Measurements from ENCODE around the gene MTX1.
A peak's percentile ranks its signal among the peaks of the same experiment; 100 is the strongest.
"Not testable (repeated sequence)": the region's sequence is repeated elsewhere in the genome, so short reads cannot be mapped to it uniquely, and the experiment has no call there.

The MTX1 gene, protein sequence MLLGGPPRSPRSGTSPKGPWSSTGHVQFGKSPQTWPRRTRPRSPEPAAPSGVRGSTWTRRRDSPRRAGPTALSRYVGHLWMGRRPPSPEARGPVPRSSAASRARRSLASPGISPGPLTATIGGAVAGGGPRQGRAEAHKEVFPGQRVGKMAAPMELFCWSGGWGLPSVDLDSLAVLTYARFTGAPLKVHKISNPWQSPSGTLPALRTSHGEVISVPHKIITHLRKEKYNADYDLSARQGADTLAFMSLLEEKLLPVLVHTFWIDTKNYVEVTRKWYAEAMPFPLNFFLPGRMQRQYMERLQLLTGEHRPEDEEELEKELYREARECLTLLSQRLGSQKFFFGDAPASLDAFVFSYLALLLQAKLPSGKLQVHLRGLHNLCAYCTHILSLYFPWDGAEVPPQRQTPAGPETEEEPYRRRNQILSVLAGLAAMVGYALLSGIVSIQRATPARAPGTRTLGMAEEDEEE

DNA sequence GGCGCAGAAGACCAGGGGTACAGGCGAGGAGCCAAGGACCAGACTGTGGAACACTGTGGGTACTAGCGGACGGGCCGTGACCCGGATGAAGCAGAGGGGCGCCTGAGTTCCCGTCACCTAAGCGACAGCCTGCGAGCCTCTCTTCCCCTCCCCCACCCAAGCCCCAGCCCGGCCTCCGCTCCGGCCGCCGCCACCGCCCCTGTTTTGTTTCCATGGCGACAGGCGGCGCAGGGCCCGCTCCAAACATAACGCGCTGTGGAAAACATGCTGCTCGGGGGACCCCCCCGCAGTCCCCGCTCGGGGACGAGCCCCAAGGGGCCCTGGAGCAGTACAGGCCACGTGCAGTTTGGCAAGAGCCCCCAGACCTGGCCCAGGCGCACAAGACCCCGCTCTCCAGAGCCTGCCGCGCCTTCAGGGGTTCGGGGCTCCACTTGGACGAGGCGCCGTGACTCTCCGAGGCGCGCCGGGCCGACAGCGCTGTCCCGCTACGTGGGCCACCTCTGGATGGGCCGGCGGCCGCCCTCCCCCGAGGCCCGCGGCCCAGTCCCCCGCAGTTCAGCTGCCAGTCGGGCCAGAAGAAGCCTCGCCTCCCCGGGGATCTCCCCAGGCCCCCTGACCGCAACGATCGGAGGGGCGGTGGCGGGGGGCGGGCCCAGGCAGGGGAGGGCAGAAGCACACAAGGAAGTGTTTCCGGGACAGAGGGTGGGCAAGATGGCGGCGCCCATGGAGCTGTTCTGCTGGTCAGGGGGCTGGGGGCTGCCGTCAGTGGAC lies at the start of gene MTX1:
MTX1 (plus strand) TSS at position 155 of the 771 bp plus-strand sequence; CDS start at position 265, 110 bp downstream.
- DNase-seq (ENCODE audit: low read depth) = peak; percentile 85

DNA sequence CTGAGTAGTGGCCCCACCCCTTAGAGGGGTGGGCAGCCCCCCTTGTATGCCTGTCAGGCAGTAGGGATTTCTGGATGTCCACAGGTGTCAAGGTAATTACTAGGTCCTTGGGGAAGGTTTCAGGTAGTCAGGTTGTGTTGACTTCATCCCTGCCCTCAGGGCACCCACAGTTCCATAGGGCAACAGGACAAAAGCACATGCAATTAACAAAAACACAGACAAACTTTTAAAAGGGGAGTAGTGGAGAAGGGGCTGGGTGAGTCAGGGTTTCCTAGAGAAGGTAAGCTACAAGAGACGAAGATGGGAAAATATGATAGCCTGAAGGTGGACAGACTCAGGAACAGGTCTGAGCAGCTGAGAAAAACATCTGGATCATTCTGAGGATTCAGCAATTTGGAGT lies 49.5 kb upstream of the MTX1 start:
- no peak for DNase-seq (ENCODE audit: low read depth)

DNA sequence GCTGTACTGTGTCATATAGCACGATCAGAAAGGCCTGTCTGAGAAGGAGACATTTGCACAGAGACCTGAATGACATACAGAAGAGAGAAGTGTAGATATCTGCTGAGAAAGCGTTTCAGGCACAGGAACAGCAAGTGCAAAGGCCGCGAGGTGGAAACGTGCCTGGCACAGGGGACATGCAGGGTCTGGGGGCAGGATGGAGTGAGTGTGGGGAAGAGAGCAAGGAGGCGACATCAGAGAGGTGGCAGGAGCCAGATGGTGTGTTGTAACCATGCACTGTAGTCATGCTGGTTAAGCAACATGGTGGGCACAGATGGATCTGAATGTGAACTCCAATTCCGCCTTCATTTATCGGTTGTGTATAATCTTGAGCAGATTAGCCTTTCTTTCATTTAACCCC lies 48.4 kb upstream of the MTX1 start:
- DNase-seq (ENCODE audit: low read depth) = no peak

DNA sequence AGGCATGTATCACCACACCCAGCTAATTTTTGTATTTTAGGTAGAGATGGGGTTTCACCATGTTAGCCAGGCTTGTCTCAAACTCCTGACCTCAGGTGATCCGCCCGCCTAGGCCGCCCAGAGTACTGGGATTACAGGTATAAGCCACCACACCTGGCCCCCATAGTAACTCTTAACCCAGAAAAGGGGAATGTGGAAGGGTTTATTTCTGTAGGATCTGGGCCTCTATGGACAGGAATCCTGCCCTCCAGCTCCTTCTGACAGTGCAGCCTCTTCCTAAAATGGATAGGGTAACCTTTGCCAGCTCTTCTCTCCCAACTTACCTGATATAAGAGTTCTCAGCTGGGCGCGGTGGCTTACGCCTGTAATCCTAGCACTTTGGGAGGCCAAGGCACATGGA lies 45.9 kb upstream of the MTX1 start:
- not testable (repeated sequence) for DNase-seq (ENCODE audit: low read depth)

DNA sequence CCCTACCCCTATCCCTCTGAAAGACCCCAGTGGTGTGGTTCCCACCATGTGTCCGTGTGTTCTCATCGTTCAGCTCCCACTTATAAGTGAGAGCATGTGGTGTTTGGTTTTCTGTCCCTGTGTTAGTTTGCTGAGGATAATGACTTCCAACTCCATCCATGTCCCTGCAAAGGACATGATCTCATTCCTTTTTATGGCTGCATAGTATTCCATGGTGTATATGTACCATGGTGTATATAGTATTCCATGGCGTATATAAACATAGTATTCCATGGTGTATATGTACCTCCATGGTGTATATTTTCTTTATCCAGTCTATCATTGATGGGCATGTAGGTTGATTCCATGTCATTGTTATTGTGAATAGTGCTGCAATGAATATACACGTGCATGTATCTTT lies 44.7 kb upstream of the MTX1 start:
- DNase-seq (ENCODE audit: low read depth) = not testable (repeated sequence)

DNA sequence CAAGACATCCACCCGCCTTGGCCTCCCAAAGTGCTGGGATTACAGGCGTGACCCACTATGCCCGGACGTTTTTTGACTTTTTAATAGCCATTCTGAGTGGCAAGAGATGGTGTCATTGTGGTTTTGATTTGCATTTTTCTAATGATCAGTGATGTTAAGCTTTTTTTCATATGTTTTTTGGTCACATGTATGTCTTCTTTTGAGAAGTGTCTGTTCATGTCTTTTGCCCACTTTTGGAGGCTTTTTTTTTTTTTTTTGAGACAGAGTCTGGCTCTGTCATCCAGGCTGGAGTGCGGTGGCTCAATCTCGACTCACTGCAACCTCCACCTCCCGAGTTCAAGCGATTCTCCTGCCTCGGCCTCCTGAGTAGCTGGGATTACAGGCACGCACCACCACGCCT lies 43.9 kb upstream of the MTX1 start:
- DNase-seq (ENCODE audit: low read depth) = not testable (repeated sequence)

DNA sequence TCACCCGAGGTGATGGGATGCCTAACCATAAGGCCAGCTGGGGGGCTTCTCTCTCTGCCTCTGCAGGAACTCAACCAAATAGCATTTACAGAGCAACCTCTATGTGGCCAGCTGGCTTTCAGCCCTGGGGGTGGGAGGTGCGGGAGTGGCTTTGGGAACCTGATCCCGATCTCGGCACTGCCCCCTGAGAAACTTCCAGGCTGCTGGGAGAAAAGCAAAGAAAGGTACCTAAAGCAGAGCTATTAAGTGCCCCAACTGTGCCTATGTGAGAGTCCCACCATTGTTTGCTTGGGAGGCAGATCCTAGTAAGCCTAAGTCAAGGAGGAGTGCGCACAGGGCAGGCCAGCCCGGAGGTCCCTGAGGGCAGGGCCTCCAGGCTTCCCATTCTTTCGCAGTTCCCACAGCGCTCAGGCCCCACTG lies 42.4 kb upstream of the MTX1 start:
- DNase-seq (ENCODE audit: low read depth) = no peak

DNA sequence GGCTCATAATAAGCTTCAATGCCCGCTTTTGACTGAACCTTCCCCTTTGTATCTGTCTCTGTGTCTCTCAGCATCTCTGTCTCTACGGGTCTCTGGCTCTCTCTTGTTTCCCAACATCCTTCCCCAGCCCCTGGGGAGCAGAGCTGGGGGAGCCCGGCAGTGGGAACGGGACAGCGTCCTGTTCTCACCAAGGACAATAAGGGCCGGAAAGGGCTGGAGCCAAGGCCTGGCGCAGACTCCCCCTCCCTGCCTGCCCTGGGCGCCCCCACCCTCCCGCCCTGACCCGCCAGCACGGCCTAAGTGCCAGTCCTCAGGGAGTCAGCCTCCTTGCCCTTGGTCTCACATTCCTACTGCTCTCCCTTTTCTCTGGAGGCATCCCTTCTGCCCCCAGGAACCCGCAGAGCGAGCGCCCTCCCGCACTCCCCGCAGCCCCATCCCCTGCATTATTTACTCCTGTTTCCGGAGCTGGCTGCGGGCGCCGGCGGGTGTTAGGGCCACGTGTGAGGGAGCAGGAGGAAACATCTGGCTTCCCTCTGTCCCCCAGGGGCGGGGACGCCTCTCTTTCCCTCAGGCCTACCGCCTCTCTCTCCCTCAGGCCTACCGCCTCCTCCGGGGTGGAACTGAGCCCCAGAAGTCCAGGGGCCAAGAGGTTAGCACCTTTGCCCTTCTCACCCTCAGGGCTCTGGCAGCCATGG lies 41.9 kb upstream of the MTX1 start:
- no peak for DNase-seq (ENCODE audit: low read depth)

DNA sequence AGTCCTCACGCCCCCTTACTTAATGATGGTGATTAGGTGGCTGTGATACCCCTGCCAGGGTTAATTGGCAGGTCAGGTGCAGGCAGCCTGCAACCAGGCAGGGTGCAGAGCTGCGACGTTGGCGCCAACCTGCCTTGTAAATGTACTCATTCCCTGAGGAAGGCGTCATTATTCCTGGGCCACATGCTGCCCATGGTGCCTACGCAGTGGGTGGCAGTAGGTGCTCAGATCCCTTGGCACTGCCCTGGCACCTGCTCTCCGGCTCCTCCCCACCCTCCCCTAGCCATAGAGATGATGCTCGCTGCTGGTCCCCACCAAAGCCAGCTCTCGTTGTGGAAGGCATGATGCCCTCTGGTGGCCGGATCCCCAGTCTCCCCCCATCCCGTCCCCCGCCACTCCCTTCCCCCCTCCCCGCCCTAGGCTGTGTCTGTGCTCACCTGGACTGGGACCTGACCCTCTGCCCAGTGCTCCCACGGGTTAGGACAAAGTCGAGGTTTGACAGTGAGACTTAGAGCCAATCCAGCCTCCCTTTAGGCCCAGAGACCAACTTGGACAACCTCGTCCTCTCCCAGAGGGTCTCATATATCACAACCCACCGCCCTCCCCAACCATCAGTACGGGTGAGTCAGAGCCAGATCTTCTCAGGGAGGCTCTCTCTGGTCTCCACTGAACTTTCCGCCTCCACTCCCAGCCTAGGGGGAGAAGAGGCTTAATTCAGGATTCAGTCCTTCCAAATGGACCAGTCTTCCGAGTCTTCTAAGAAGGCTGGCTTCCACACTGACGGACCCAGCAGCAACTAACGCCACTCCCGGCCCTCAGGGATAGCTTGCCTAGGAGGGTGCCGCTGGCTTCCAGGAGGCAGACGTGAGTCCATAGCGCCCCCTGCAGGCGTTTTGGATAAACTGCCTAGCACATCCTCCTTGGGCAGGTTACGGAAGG lies 41.1 kb upstream of the MTX1 start:
- peak; percentile 82 for DNase-seq (ENCODE audit: low read depth)

DNA sequence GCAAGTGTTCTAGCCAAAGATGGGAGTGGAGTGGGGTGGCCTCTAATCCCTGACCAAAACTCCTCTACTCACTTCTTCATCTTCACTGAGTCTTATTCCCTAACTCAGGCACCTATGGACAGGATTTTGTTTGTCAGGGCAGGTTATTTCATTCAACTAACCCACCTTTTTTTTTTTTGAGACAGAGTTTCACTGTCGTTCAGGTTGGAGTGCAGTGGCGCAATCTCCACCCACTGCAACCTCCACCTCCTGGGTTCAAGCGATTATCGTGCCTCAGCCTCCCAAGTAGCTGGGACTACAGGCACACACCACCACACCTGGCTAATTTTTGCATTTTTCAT lies 40.4 kb upstream of the MTX1 start:
- DNase-seq (ENCODE audit: low read depth) = not testable (repeated sequence)

DNA sequence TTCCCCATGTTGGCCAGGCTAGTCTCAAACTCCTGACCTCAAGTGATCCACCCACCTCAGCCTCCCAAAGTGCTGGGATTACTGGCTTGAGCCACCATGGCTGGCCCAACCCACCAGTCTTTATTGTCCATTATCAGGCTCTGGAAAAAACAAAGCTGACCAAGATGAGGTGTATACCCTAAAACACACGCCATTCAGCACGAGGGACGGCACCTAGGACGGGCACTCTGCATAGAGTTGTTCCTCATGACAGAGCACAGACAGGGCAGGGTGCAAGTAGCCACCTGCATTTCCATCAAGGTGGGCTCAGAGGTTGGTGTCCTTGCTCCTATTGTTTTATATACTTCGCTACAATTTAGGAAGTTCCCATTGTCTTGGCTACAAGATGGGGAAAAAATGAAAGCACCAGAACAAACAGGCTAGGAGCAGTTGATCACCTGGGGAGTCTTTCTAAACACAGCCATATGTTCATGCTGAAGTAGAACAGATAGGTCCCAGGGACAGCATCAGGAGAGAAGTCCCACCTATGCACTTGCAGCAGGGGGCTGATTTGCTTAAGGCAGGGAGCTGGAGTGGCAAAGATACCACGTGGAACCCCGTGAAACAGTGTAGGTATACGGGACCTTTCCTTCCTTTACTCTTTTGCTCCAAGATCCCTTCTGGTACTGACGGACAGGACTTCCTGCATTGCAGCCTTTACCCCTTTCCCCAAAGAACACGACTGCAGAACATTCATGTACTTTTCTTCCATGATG lies 39.9 kb upstream of the MTX1 start:
- no peak for DNase-seq (ENCODE audit: low read depth)

DNA sequence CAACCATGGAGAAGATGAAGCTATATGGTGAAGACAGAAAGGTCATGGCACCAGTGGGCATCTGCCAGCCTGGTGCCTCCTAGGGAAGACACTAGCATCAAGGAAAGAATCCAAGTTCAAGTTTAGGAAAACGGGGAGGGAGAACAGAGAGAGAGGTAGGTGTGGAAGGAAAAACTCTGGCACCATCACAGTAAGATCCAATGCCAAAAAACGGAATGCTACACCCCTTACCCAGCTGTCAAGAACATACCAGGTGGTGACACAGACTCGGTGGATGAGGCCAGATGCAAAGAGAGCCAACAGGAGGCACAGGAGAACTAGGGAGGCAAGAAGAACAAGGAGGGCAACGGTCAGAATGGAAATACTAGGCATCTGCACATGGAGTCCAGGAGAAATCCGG lies 39.0 kb upstream of the MTX1 start:
- DNase-seq (ENCODE audit: low read depth) = no peak

DNA sequence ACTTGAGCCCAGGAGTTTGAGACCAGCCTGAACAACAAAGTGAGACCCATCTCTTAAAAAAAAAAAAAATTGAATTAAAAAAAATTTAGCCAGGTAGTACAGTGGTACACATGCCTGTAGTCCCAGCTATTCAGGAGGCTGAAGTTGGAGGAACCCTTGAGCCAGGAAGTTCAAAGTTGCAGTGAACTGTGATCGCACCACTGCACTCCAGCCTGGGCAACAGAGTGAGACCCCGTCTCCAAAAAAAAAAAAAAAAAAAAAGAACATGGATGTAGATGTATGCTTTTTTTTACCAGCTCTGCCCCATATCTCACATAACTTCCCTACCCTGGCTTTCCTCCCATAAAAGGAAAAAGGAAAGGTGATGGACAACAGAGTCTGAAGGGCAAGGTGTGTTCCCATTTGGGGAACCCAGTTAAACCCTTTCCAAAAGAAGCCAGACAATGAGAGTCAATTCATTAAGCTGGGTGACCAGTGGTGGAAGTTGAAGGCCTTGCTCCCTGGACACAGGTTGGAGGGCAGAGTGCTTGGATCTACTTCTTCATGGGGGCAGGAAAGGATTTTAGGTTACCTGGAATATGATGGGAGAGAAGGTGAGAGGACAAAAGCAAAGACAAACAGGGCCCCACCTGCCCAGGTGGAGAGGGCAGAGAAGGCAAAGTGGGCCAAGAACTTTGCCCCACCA lies 38.3 kb upstream of the MTX1 start:
- no peak for DNase-seq (ENCODE audit: low read depth)

DNA sequence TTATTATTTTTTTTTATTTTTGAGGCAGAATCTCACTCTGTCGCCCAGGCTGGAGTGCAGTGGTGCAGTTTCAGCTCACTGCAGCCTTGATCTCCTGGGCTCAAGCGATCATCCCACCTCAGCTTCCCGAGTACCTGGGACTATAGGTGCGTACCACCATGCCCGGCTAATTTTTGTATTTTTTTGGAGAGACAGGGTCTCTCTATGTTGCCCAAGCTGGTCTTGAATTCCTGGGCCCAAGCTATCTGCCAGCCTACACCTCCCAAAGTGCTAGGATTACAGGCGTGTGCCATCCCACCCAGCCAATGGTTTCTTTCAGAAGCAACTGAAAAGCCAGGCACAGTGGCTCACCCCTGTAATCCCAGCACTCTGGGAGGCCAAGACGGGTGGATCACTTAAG lies 37.7 kb upstream of the MTX1 start:
- no peak for DNase-seq (ENCODE audit: low read depth)

DNA sequence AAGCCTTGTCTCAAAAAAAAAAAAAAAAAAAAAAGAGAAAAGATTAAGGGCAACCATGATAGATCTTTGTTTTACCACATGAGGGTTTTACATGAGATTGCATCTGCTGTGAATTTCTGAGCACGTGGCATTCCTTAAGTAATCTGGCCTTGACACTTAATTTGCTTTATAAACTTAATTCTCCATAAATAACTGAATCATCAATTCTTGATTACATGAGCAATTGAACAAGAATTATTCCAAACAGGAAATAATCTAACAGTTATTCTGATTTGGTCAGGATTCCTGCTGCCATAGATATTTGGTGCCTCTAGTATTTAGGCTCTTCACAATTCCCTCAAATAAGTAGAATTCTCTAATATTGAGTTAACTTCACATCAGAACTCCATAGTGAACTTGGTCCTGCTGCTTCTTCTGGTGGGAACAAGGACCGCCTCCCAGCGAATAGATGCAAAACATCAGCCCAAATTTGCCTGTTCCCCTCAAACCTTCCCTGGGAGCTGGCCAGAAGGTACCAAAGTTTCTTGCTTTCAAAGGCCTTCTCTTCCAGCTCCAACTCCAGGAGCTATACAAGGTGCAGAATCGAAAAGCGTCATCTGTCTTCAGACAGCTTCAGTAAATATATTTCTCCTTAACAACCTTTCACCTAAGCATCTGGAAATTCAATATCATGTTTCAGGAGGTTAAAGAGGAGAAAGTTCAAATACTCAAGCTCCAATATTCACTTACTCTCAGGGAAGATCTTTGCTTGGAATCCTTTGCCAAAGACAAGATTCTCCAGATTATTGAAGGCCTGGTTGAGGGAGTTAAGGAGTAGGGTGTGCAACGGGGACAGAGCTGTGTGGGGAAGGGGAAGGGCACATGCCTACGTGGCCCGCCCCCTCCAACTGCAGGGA lies 36.4 kb upstream of the MTX1 start:
- no peak for DNase-seq (ENCODE audit: low read depth)

DNA sequence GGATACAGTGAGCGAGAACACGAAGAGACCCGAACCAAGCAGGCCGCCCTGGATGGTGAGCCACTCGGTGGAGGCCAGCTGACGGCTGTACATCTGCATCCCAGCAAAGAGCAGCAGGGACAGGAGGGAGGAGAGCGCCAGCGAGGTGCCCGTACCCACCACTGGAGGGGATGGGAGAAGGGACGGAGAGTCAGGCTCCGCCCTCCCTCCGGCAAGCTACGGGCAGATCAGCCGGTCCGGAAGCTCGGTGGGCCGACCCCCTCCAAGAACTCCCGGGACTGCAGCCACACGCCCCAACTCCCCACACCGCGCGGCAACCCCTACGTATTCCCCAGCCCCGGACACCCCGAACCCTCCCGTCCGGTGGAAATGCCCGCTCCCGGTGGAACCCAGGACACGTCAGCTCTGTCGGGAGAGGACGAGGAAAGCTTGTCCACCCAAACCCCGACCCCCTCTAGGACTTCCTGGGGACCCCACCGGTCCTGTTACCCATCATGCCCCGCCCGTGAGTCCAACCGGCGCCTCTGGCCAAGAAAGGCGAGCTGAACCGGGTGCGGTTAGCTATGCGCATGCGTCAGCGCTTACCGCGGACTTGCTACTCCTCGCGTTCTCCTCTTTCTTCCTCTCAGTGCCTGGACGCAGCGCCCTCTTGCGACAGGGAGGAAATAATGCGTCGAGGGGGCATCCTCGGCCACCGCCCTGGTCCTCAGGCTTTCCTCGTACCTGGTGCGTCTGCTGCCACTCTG lies 35.6 kb upstream of the MTX1 start, which contains the start of gene KRTCAP2:
KRTCAP2 (minus strand) TSS at position 573 of the 746 bp plus-strand sequence; CDS start at position 493, 80 bp downstream.
- peak; percentile 92 for DNase-seq (ENCODE audit: low read depth)

DNA sequence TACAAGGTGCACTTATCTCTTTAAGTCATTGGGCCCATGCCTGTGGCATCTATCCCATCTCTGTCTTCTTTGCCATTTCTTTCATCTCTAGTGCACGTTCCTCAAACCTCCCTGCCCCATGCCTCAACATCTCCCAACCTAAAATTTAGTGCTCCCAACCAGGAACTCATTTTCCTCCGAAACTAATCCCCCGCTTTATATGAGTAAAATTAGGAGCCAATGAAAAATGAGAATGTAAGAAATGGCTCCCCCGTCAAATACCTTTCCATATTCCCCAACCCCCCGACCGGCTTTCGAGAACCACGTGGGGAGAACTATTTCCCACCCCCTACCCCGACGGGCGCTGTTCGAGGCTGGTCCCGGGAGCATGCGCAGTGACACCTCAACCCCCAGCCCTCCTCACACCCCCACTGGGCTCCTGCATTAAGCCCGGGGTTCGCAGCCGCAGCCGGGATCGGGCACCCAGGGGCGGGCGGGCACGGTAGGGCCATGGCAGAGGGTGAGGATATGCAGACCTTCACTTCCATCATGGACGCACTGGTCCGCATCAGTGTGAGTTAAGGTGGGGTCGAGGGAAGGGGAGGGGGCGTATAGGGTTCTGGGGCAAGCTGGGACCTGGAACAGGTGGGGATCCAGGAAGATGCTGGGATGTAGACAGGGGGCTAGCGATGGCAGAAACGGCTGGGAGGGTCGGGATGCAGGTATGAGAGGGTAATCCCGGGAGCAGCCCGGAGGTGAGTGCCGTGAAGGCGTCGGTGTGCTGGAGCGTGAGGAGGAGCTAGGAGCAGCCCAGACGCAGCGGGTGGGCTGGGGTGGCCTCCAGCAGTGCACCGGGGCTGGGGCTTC lies 34.8 kb upstream of the MTX1 start, which contains the start of gene TRIM46:
TRIM46 (plus strand) TSS at position 372 of the 846 bp plus-strand sequence; CDS start at position 490, 118 bp downstream.
- peak; percentile 66 for DNase-seq (ENCODE audit: low read depth)
